Endothelial cell of umbilical vein (primary cell): ENCODE data around the gene MRPL32.

Source experiments
- CTCF ChIP-seq, 2 donors: IDR thresholded peaks; 1 replicate in 1 of 2; 2 replicates in 1 of 2; pipeline ENCODE4 v1.5.1; 2011; ENCODE audit warnings: low read length in 2 of 2, mild to moderate bottlenecking in 2 of 2, moderate library complexity in 2 of 2, control low read depth in 1 of 2, inconsistent platforms in 1 of 2, low read depth in 1 of 2; ENCODE audit not compliant: insufficient read depth in 1 of 2; ENCODE audit errors: extremely low read depth in 1 of 2
- EZH2 ChIP-seq: IDR thresholded peaks from 2 replicates; pipeline ENCODE4 v1.6.1; 2012; ENCODE audit warnings: borderline replicate concordance, low read depth, mild to moderate bottlenecking, moderate library complexity, low read length, inconsistent platforms; ENCODE audit not compliant: severe bottlenecking
- FOS ChIP-seq: IDR thresholded peaks from 2 replicates; pipeline ENCODE4 v1.6.1; 2011; ENCODE audit warnings: mild to moderate bottlenecking, low read length, moderate library complexity, borderline replicate concordance; ENCODE audit not compliant: insufficient read depth
- GATA2 ChIP-seq: IDR thresholded peaks from 2 replicates; pipeline ENCODE4 v1.7.0; 2011; ENCODE audit warnings: low read depth, mild to moderate bottlenecking, moderate library complexity, mixed read lengths, low read length; ENCODE audit not compliant: insufficient read length, insufficient read depth
- MAX ChIP-seq: IDR thresholded peaks from 2 replicates; pipeline ENCODE4 v1.6.1; 2011; ENCODE audit not compliant: insufficient read depth, insufficient read length
- MYC ChIP-seq: IDR thresholded peaks from one replicate; pipeline ENCODE4 v1.6.1; 2011; ENCODE audit warnings: mild to moderate bottlenecking, low read depth, low read length
- POLR2A ChIP-seq: IDR thresholded peaks from 2 replicates; pipeline ENCODE4 v1.6.1; 2012; ENCODE audit warnings: low read depth, mild to moderate bottlenecking, control low read depth, low read length
- POLR2AphosphoS5 ChIP-seq: IDR thresholded peaks from 2 replicates; pipeline ENCODE4 v1.6.1; 2012; ENCODE audit warnings: low read depth, mild to moderate bottlenecking, control low read depth, low read length, moderate library complexity; ENCODE audit not compliant: insufficient read depth

GRCh38 chr7:42984137-42984536 is 52.0 kb downstream of the MRPL32 start:
- TF ChIP-seq CTCF (IDR thresholded peaks at IDR 0.05; ENCODE audit: extremely low read depth in 1 of 2, insufficient read depth in 1 of 2, low read depth in 1 of 2, low read length in 2 of 2), result no peak
- no peak for TF ChIP-seq EZH2
- no peak for TF ChIP-seq POLR2A
- no peak for TF ChIP-seq POLR2AphosphoS5
- no peak for TF ChIP-seq GATA2
- no peak for TF ChIP-seq FOS
- TF ChIP-seq MAX, result no peak
- TF ChIP-seq MYC, result no peak
